Neutrophil (primary cell): Measurements from ENCODE around the gene ATL1.

Source experiments
- H3K27ac ChIP-seq: fragments of 200-600 bp; sonication (generic); 2 replicates; pipeline ENCODE4 v1.5.1; 2016; ENCODE audit warnings: mild to moderate bottlenecking, moderate library complexity
- H3K27me3 ChIP-seq: fragments of 200-600 bp; sonication (generic); 2 replicates; pipeline ENCODE4 v1.6.0; 2016; ENCODE audit warnings: mild to moderate bottlenecking
- H3K36me3 ChIP-seq: fragments of 200-600 bp; sonication (generic); 2 replicates; pipeline ENCODE4 v1.5.1; 2017
- H3K4me1 ChIP-seq, 2 experiments: fragments of 200-600 bp in 1 of 2; sonication (generic) in 1 of 2; 1 replicate in 1 of 2; 2 replicates in 1 of 2; pipeline versions ENCODE4 v1.5.1 to v1.6.1; 2013 to 2016; ENCODE audit warnings: low read depth in 1 of 2, low read length in 1 of 2, mild to moderate bottlenecking in 1 of 2, moderate library complexity in 1 of 2; ENCODE audit not compliant: control insufficient read depth in 1 of 2, insufficient read depth in 1 of 2
- H3K4me3 ChIP-seq, 2 experiments: fragments of 200-600 bp in 1 of 2; sonication (generic) in 1 of 2; 1 replicate in 1 of 2; 2 replicates in 1 of 2; pipeline ENCODE4 v1.5.1; 2013 to 2016; ENCODE audit warnings: low read depth in 1 of 2, low read length in 1 of 2, mild to moderate bottlenecking in 1 of 2, moderate library complexity in 1 of 2
- H3K9me3 ChIP-seq: fragments of 200-600 bp; sonication (generic); 2 replicates; pipeline ENCODE4 v1.5.1; 2016
- TF ChIP-seq, protein P1 (sequence below): fragments of 200-600 bp; sonication (generic); IDR thresholded peaks from 2 replicates; pipeline ENCODE4 v1.5.1; 2016; ENCODE audit warnings: antibody characterized with exemption

ATL1 gene

DNA sequence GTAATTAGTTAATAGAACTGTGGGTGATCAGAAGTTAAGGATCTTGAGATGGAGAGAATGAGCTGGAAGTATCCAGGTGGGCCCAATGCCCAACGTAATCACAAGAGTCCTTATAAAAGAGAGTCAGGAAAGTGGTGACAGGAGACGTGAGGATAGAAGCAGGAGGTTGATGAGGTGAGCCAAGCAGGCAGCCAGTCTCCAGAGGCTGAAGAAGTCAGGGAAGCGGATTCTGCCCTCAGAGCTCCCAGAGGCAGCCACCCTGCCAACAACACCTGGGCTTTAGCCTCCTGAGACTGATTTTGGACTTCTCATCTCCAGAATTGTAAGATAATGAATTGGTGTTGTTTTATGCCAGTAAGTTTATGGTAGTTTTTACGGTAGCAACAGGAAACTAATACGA lies 118.2 kb downstream of the ATL1 start:
- H3K27me3 ChIP-seq = no peaks in the 10 kb centered on the region
- no peak overlapping the region for H3K27ac ChIP-seq
- peaks cover 0 to 10% of the 10 kb centered on the region in 2 experiments for H3K4me1 ChIP-seq
- H3K4me3 ChIP-seq = no peak overlapping the region
- no peaks in the 10 kb centered on the region for H3K36me3 ChIP-seq
- TF ChIP-seq, protein P1, sequence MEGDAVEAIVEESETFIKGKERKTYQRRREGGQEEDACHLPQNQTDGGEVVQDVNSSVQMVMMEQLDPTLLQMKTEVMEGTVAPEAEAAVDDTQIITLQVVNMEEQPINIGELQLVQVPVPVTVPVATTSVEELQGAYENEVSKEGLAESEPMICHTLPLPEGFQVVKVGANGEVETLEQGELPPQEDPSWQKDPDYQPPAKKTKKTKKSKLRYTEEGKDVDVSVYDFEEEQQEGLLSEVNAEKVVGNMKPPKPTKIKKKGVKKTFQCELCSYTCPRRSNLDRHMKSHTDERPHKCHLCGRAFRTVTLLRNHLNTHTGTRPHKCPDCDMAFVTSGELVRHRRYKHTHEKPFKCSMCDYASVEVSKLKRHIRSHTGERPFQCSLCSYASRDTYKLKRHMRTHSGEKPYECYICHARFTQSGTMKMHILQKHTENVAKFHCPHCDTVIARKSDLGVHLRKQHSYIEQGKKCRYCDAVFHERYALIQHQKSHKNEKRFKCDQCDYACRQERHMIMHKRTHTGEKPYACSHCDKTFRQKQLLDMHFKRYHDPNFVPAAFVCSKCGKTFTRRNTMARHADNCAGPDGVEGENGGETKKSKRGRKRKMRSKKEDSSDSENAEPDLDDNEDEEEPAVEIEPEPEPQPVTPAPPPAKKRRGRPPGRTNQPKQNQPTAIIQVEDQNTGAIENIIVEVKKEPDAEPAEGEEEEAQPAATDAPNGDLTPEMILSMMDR = no peak
- no peaks in the 10 kb centered on the region for H3K9me3 ChIP-seq

DNA sequence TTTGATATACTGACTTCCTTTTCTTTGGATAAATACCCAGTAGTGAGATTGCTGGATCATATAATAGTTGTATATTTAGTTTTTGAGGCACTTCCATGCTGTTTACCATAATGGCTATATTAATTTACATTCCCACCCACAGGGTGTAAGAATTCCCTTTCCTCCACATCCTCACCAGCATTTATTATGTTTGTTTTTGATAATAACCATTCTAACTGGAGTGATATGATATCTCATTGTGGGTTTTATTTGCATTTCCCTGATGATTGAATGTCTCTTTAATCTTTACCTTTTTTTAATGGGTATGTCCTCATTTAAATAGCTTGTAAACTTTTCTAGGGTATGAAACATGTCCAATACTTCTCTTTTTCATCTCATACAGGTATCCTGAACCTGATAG lies 119.7 kb downstream of the ATL1 start:
- TF ChIP-seq, protein P1 = no peak
- Histone ChIP-seq H3K9me3 (no peaks in the 10 kb centered on the region), H3K27me3 (no peaks in the 10 kb centered on the region), H3K36me3 (no peaks in the 10 kb centered on the region), H3K4me3 (no peak overlapping the region), H3K4me1 (peaks cover 0 to 10% of the 10 kb centered on the region in 2 experiments), H3K27ac (no peak overlapping the region)
